DOHH2 (cell line): ENCODE data around the gene INPP4B.

Experiments used
- H3F3A ChIP-seq: fragments of 200-600 bp; sonication (generic), shearing (Covaris generic); 2 replicates; pipeline ENCODE4 v1.6.0; 2016; ENCODE audit warnings: antibody characterized with exemption, mild to moderate bottlenecking; ENCODE audit not compliant: control insufficient read depth, insufficient read depth
- H3K27ac ChIP-seq: fragments of 200-600 bp; sonication (generic); 2 replicates; pipeline ENCODE4 v1.5.1; 2014; ENCODE audit warnings: low read depth, mild to moderate bottlenecking, low read length, moderate library complexity
- H3K27me3 ChIP-seq: fragments of 200-600 bp; sonication (generic); 2 replicates; pipeline ENCODE4 v1.6.1; 2014; ENCODE audit warnings: mild to moderate bottlenecking, low read length, mixed read lengths; ENCODE audit not compliant: control insufficient read depth
- H3K36me3 ChIP-seq: fragments of 200-600 bp; sonication (generic); 2 replicates; pipeline ENCODE4 v1.6.1; 2014; ENCODE audit warnings: mild to moderate bottlenecking, low read length, moderate library complexity, mixed read lengths; ENCODE audit not compliant: control insufficient read depth
- H3K4me1 ChIP-seq: fragments of 200-600 bp; sonication (generic); 2 replicates; pipeline ENCODE4 v1.6.1; 2014; ENCODE audit warnings: mild to moderate bottlenecking, low read length, mixed read lengths; ENCODE audit not compliant: control insufficient read depth
- H3K4me2 ChIP-seq: fragments of 200-600 bp; sonication (generic); 2 replicates; pipeline ENCODE4 v1.6.0; 2014; ENCODE audit warnings: mild to moderate bottlenecking, low read length, moderate library complexity
- H3K4me3 ChIP-seq: fragments of 200-600 bp; sonication (generic); 2 replicates; pipeline ENCODE4 v1.5.1; 2014; ENCODE audit warnings: mild to moderate bottlenecking, low read length, mixed read lengths
- H3K79me2 ChIP-seq: fragments of 200-600 bp; sonication (generic); 2 replicates; pipeline ENCODE4 v1.6.1; 2014; ENCODE audit warnings: mild to moderate bottlenecking, low read length, mixed read lengths; ENCODE audit not compliant: control insufficient read depth
- H3K9me2 ChIP-seq: fragments of 200-600 bp; sonication (generic); replicated peaks from 2 replicates; pipeline ENCODE4 v1.6.1; 2014; ENCODE audit warnings: mild to moderate bottlenecking, low read length, mixed read lengths; ENCODE audit not compliant: control insufficient read depth
- H3K9me3 ChIP-seq: fragments of 200-600 bp; sonication (generic); 2 replicates; pipeline ENCODE4 v1.6.1; 2014; ENCODE audit warnings: antibody characterized with exemption, low read length, mixed read lengths; ENCODE audit not compliant: control insufficient read depth, insufficient read depth
- H4K20me1 ChIP-seq: fragments of 200-600 bp; sonication (generic); 2 replicates; pipeline ENCODE4 v1.6.0; 2014; ENCODE audit warnings: low read depth, mild to moderate bottlenecking, antibody characterized with exemption, low read length, moderate library complexity; ENCODE audit not compliant: control insufficient read depth, insufficient read depth
- CTCF ChIP-seq: fragments of 200-600 bp; sonication (generic); IDR thresholded peaks from one replicate; pipeline ENCODE4 v1.5.1; 2014; ENCODE audit warnings: antibody characterized with exemption, mild to moderate bottlenecking, low read depth, low read length; ENCODE audit not compliant: poor library complexity, severe bottlenecking
- EZH2phosphoT487 ChIP-seq: fragments of 200-600 bp; sonication (generic); IDR thresholded peaks from 2 replicates; pipeline ENCODE4 v1.6.1; 2017; ENCODE audit warnings: borderline replicate concordance, mild to moderate bottlenecking, antibody characterized with exemption, low read length, moderate library complexity, mixed read lengths

Gene INPP4B

DNA sequence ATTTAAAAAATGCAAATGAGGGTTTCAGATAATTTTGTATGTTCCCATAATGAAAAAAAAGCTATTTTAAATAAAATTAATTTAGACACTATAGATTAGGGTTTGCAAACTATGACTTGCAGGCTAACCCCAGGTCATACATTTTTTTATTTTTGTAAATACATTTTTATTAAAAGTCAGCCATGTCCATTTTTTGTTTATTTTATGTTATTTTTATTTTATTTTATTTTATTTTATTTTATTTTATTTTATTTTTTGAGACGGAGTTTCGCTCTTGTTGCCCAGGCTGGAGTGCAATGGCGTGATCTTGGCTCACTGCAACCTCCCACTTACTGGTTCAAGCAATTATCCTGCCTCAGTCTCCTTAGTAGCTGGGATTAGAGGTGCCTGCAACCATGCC, 749.1 kb downstream of the INPP4B start:
- Histone ChIP-seq H3K4me2 (no peak overlapping the region), H3K4me1 (no peaks in the 10 kb centered on the region), H3K27me3 (no peaks in the 10 kb centered on the region), H3K9me3 (no peaks in the 10 kb centered on the region), H3K27ac (no peak overlapping the region), H3K4me3 (no peak overlapping the region), H3K79me2 (no peaks in the 10 kb centered on the region), H3F3A (no peaks in the 10 kb centered on the region), H4K20me1 (no peaks in the 10 kb centered on the region), H3K9me2 (no peaks in the 10 kb centered on the region), H3K36me3 (no peaks in the 10 kb centered on the region)
- TF ChIP-seq EZH2phosphoT487 (no peak), CTCF (no peak)

DNA sequence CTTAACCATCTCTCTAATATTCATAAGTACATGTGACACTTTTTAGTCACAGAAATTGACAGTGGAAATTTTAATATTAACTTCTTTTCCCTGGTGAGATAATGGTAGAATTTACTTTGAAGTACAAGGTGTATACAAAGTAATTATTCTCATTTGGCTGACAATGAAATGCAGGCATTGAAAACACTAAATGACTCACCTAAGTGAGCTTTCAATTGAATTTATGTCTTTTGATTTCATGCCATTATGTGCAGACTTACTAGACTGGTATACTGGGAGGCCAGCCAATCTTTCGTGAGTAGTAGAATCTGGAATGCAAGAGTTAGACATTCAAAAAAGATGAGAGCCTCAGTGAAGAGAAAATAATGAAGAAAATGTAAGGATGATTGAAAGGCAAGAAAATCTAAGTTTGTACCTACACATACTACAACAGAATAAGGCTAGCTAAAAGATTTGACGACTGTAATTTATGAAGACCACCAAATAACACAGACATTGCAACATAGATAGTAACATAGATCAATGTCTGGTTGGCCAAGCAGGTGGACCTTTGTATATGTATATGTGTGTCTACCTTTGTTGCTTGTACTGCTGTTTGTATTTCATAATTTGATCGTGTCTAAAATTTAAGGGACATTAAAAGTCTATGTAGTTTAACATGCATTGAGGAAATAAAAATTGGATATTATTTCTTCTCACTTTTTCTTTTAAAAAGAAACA, 750.1 kb downstream of the INPP4B start:
- Histone ChIP-seq H3K9me3 (no peaks in the 10 kb centered on the region), H3K4me2 (no peak overlapping the region), H3K4me1 (no peaks in the 10 kb centered on the region), H3K79me2 (no peaks in the 10 kb centered on the region), H3K36me3 (no peaks in the 10 kb centered on the region), H3K9me2 (no peaks in the 10 kb centered on the region), H3K27me3 (no peaks in the 10 kb centered on the region), H3K27ac (no peak overlapping the region), H3K4me3 (no peak overlapping the region), H3F3A (no peaks in the 10 kb centered on the region), H4K20me1 (no peaks in the 10 kb centered on the region)
- TF ChIP-seq EZH2phosphoT487 (no peak), CTCF (no peak)

DNA sequence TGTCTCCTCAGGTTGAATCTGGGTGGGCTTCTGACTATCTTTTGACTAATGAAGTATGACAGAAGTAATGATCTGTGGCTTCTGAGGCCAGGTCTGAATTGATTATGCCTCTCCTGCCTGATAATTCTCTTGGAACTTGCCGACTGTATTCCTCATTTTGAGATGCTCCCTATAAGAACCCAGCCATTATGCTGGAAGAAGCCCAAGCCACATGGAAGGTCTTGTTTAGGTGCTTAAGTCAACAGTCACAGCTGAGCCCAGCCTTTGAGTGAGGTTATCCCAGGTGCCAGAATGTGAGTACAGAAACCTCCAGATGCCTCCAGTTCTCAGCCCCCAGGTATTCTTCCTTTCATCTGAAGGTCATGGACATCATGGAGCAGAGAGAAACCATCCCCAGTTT, 753.2 kb downstream of the INPP4B start:
- H3K27ac ChIP-seq: no peak overlapping the region
- H3K4me3 ChIP-seq: no peak overlapping the region
- no peaks in the 10 kb centered on the region for H4K20me1 ChIP-seq
- no peaks in the 10 kb centered on the region for H3K9me2 ChIP-seq
- no peaks in the 10 kb centered on the region for H3F3A ChIP-seq
- H3K9me3 ChIP-seq: no peaks in the 10 kb centered on the region
- H3K79me2 ChIP-seq: no peaks in the 10 kb centered on the region
- no peaks in the 10 kb centered on the region for H3K36me3 ChIP-seq
- no peak overlapping the region for H3K4me2 ChIP-seq
- TF ChIP-seq CTCF: no peak
- no peak for TF ChIP-seq EZH2phosphoT487
- no peaks in the 10 kb centered on the region for H3K27me3 ChIP-seq
- no peaks in the 10 kb centered on the region for H3K4me1 ChIP-seq
